HG02973 (cell line): ENCODE data around the gene APOL3.
"Not testable (repeated sequence)": the region's sequence is repeated elsewhere in the genome, so short reads cannot be mapped to it uniquely, and the experiment has no call there.

Experiments
- ATAC-seq: cut with Tn5 transposase; IDR thresholded peaks from one replicate; pipeline ENCODE4 v1.9.1; 2021; ENCODE audit warnings: moderate library complexity; ENCODE audit not compliant: unreplicated experiment

APOL3 gene, protein sequence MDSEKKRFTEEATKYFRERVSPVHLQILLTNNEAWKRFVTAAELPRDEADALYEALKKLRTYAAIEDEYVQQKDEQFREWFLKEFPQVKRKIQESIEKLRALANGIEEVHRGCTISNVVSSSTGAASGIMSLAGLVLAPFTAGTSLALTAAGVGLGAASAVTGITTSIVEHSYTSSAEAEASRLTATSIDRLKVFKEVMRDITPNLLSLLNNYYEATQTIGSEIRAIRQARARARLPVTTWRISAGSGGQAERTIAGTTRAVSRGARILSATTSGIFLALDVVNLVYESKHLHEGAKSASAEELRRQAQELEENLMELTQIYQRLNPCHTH

DNA sequence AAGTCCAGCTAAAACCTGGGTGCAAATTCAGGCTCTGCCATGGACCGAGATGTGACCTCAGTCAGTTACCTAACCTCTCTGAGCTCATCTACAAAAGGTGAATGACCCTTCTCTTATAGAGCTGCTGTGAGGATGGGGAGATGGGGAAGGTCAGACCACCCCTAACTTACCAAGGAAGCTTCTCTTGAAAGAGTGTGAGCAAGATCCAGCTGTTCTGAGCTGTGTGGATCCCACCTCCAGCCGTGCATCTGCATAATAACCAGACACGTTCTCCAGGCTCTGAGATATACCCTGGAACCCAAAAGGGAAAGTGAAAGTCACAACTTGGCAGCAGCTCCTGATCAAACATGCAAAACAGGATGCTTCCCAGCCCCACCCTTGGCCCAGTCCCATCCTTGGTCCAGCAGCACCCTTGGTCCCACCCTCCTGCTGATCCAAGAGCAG is at the start of gene APOL3:
Gene APOL3 (minus strand): TSS at position 257 of the 444 bp plus-strand sequence. CDS start 11,700 bp downstream, outside the sequence.
- ATAC-seq: no peak

DNA sequence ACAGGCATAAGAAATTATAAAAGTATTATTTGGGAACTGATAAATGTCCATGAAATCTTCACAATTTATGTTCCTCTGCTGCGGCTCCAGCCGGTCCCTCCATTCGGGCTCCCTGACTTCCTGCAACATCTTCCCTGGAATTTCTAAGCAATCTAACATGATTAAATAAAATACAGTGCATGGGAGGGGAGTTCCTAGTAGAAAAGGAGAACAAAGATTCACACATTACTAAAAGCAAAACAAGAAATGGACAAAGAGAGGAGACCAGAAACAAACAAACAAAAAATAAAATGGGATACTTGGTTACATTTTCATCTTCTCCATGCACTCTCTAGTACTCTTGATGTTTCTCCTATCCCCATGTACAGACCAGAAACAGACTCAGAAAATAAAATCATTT is 49.7 kb upstream of the APOL3 start:
- ATAC-seq: no peak

GRCh38 chr22:36209488-36209908 is 48.9 kb upstream of the APOL3 start:
- not testable (repeated sequence) for ATAC-seq

- no peak for ATAC-seq
Measured at GRCh38 chr22:36208914-36209313, 48.4 kb upstream of the APOL3 start.

- no peak for ATAC-seq
Measured at GRCh38 chr22:36208162-36208765, 47.7 kb upstream of the APOL3 start.

DNA sequence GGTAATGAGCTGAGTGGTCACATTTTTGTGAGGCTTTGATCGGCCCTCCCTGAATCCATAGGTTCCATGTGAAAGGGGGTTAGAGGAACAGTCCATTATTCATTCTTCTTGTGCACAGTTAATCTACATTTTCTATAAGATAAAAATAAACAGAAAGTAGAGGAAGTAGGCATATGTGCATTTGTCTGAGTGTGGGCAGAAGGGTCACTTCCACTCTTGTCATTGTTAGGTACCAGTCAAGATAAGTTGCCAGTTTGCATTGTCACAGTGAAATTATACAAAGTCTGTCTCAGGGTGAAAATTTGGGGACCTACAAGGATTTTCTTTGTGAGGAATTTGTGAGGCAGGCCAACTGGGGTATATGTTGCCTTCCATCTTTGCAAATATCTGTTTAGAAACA is 45.7 kb upstream of the APOL3 start:
- ATAC-seq: no peak

DNA sequence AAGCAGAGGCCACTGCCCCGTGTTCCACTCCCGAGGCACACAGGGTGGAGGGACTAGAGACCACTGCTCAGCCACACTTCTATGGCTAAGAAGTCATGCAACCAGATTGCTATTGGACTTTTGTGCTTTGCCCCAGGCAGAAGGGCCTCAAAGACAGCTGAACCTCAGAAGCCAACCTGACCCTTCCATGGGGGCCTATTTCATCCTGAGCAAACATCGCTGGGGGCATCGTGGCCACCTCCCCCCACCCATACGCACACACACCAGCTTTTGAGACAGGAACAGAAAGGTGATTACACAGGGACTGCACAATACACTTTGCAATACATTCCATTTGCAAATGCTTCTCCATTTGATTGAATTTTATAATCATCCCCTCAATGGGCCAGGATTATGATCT is 45.0 kb upstream of the APOL3 start:
- ATAC-seq: not testable (repeated sequence)

- ATAC-seq: no peak
Measured at GRCh38 chr22:36204632-36205015, 44.1 kb upstream of the APOL3 start.

GRCh38 chr22:36204001-36204631 is 43.6 kb upstream of the APOL3 start:
- ATAC-seq: no peak

GRCh38 chr22:36203441-36203840 is 42.9 kb upstream of the APOL3 start:
- ATAC-seq: not testable (repeated sequence)

GRCh38 chr22:36202906-36203305 is 42.4 kb upstream of the APOL3 start:
- not testable (repeated sequence) for ATAC-seq

DNA sequence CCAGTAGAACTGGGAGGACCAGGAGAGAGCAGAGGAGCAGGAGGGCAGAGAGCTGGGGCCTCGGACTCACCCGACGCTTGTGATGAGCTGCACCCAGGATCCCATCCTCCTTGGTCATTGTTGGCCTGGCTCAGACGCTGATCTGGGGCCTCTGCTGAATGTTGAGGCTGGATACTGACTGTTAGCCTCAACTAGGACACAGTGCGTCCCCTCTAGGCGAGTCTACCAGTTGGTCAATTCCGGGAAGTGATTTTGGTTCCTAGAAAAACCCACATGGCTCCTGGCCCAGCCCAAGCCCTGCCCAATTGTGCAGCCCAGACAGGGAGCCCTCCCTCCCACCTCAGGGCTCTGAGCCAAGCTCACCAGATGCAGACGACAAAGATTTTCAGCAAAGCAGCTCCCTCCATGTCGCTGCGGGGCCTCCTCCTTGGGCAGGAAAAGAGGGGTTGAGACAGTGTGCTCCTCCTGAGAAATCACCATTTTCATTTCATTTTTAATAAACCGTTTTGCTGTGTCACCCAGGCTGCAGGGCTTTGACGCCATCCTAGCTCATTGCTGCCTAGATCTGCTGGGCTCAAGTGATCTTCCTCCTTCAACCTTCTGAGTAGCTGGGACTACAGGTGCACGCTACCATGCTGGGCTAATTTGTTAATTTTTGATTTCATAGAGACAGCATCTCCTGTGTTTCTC is 41.2 kb upstream of the APOL3 start, which contains the start of gene APOL4:
Gene APOL4 (minus strand): TSS at position 180 of the 690 bp plus-strand sequence. CDS start 75 bp downstream, at position 105.
- no peak for ATAC-seq

DNA sequence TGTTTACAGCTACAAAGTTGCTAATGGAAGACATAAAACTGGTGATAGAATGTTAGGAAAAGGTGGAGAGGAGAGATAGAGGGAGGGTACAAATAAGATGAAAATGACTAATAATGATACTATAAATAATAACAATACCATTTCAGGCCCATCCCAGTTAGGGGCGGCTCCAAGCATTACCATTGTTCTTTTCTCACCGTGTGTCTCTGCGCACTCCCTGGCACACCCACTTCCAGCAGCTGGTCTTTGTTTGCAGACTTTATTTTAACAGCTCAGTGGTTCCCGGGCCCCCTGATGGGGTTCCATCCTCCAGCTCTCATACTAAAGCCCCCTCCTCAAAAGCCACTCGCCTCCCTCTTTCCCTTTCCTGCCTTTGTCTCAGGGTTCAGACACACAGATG is 40.5 kb upstream of the APOL3 start:
- ATAC-seq: not testable (repeated sequence)

GRCh38 chr22:36199001-36199551 is 38.5 kb upstream of the APOL3 start:
- ATAC-seq: no peak

DNA sequence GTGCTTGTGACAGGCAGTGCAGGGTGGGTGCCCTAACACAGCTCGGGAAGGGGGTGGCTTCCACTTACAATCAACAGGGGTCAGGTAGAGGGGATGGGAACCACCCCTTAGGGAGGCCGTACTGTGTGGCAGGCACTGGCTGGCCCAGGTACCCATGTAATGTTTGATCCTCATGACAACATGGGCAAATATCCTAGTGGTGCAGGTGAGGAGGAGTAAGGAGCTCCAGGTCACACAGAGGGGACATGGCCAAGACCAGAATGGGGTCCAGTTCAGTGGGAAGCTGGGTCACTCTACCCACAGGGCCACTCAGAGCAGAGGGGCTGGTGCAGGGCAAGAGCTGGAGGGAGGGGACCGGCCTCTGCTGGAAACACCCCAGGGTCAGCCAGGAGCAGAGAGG is 38.0 kb upstream of the APOL3 start:
- no peak for ATAC-seq

GRCh38 chr22:36197514-36198146 is 37.1 kb upstream of the APOL3 start:
- no peak for ATAC-seq

DNA sequence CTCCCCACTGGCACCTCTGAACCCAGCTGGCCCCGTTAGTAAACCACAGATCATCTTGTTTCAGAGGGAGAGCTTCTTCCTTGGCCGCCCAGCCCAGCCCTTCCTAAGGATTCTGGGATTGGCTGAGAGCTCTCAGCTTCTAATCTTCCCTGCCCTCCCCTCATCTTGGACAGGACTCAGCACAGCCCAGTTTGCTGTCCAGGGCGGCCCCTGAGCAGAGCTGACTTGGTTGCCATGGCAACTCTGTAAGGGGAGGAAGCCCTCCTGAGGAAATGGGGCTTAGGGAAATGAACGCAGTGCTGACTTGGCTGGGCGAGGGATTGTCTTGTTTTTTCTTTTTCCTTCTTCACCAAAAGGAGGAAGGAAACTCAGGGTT is 36.5 kb upstream of the APOL3 start:
- no peak for ATAC-seq

- no peak for ATAC-seq
Measured at GRCh38 chr22:36196254-36197064, 35.9 kb upstream of the APOL3 start.

DNA sequence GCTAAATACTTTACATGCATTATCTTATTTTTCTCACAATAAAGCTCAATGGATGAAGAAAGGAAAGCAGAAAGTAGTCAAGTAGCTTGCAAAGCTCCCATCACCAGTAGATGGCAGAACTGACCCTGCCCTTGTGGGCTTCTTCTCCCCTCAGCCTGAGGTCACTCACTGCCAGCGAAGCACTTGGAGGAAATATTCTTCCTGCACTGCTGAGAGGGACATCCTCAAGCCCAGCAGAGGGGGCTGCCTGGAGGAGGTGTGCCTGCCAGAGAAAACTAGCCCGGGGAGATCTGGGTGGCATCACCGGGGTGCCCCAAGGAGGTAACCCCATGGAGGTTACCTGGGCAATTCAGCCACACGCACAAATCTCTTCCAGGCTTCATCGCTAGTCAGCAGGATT is 34.4 kb upstream of the APOL3 start:
- no peak for ATAC-seq

DNA sequence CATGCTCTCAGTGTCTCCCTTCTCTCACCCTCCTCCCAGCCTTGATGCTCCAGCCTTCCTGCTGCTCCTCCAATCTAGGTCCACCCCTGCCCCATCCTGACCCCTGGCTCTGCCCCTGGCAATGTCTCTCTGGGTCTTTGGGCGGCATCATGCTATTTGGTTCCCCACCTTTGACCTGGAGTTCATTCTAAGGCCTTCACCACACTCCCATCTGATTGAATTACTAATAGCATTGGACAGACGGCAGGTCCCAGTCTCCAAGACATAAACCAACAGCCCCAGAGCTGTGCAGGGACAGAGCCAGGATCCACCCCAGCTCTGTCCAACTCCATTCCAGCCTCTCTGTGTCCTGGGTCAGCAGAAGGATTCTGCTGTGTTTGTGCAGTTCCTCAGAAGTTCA is 33.8 kb upstream of the APOL3 start:
- ATAC-seq: no peak
